B cell (primary cell): ENCODE measurements around the gene PSMG1. TPM values are rescaled to one million over a fixed set of nuclear protein-coding genes. Genes with fewer than 3 reads are reported as not detected.

Source experiments
- ATAC-seq: fragments of 200-7000 bp; cut with Tn5 transposase; one replicate; pipeline ENCODE4 v1.10.0; 2021; ENCODE audit warnings: low read depth, mild to moderate bottlenecking, moderate number of reproducible peaks, moderate library complexity
- CTCF ChIA-PET: fragments of 350-600 bp; sonication (Branson Sonifier 250); formaldehyde crosslinking; loops from one replicate; lab custom pipeline; 2021; ENCODE audit warnings: antibody characterized with exemption, inconsistent platforms; lab: Charles Lee
- POLR2A ChIA-PET: fragments of 350-600 bp; sonication (Branson Sonifier 250); formaldehyde crosslinking; loops from one replicate; lab custom pipeline; 2021; ENCODE audit warnings: antibody characterized with exemption; lab: Charles Lee
- DNase-seq: peaks from one replicate; pipeline ENCODE4 v3.0.0; 2013
- H2AFZ ChIP-seq: 2 replicates; pipeline ENCODE4 v1.6.1; 2012; ENCODE audit warnings: mild to moderate bottlenecking, low read depth, low read length; ENCODE audit not compliant: insufficient read depth, poor library complexity, severe bottlenecking
- H3K27ac ChIP-seq, 2 donors: 1 replicate in 1 of 2; 2 replicates in 1 of 2; pipeline ENCODE4 v1.5.1; 2012 to 2013; ENCODE audit warnings: low read length in 2 of 2, mild to moderate bottlenecking in 2 of 2, moderate library complexity in 1 of 2
- H3K27me3 ChIP-seq, 4 experiments: fragments of 200-600 bp in 1 of 4; sonication (generic) in 1 of 4; replicated peaks in 1 of 4; 1 replicate in 2 of 4; 2 replicates in 2 of 4; pipeline versions ENCODE4 v1.6.1 to v1.7.0; 2013 to 2016; ENCODE audit warnings: low read length in 3 of 4, mild to moderate bottlenecking in 2 of 4, mixed read lengths in 1 of 4, moderate library complexity in 1 of 4; ENCODE audit not compliant: insufficient read depth in 4 of 4, control insufficient read depth in 3 of 4; ENCODE audit errors: control extremely low read depth in 1 of 4
- H3K36me3 ChIP-seq, 2 experiments: replicated peaks in 1 of 2; 1 replicate in 1 of 2; 2 replicates in 1 of 2; pipeline versions ENCODE4 v1.6.1 to v1.7.1; 2013; ENCODE audit warnings: low read length in 1 of 2; ENCODE audit not compliant: insufficient read depth in 2 of 2, control insufficient read depth in 1 of 2; ENCODE audit errors: control extremely low read depth in 1 of 2, extremely low read depth in 1 of 2
- H3K4me1 ChIP-seq, 2 donors: fragments of 200-600 bp in 1 of 2; sonication (generic) in 1 of 2; 1 replicate in 1 of 2; 2 replicates in 1 of 2; pipeline versions ENCODE4 v1.5.1 to v1.6.1; 2013 to 2017; ENCODE audit warnings: low read length in 2 of 2; ENCODE audit not compliant: control insufficient read depth in 2 of 2, insufficient read depth in 2 of 2
- H3K4me2 ChIP-seq: replicated peaks from 2 replicates; pipeline ENCODE3; 2012; ENCODE audit warnings: mild to moderate bottlenecking, low read depth, low read length; ENCODE audit not compliant: poor library complexity, severe bottlenecking
- H3K4me3 ChIP-seq, 5 experiments: fragments of 200-600 bp in 1 of 5; sonication (generic) in 1 of 5; 1 replicate in 3 of 5; 2 replicates in 2 of 5; pipeline versions ENCODE4 v1.5.1 to v1.7.0; 2011 to 2016; ENCODE audit warnings: low read length in 4 of 5, mild to moderate bottlenecking in 4 of 5, low read depth in 2 of 5, control low read depth in 1 of 5, moderate library complexity in 1 of 5; ENCODE audit not compliant: insufficient read depth in 1 of 5; ENCODE audit errors: control extremely low read depth in 1 of 5, extremely low read depth in 1 of 5
- H3K79me2 ChIP-seq: fragments of 200-600 bp; sonication (generic); one replicate; pipeline ENCODE4 v1.6.0; 2016; ENCODE audit warnings: low read length; ENCODE audit not compliant: control insufficient read depth, insufficient read depth
- H3K9ac ChIP-seq: fragments of 200-600 bp; sonication (generic); 2 replicates; pipeline ENCODE4 v1.6.1; 2017; ENCODE audit warnings: mild to moderate bottlenecking, low read length, moderate library complexity
- H3K9me3 ChIP-seq, 3 donors: one replicate each; pipeline versions ENCODE4 v1.6.1 to v1.7.1; 2013; ENCODE audit warnings: low read length in 2 of 3; ENCODE audit not compliant: control insufficient read depth in 2 of 3, insufficient read depth in 1 of 3; ENCODE audit errors: control extremely low read depth in 1 of 3
- H4K20me1 ChIP-seq: 2 replicates; pipeline ENCODE4 v1.6.0; 2012; ENCODE audit warnings: mild to moderate bottlenecking, low read length; ENCODE audit not compliant: insufficient read depth, control insufficient read depth, poor library complexity, severe bottlenecking
- H3K27ac Mint-ChIP-seq: one replicate; pipeline ENCODE4 v1.8.0; 2021; ENCODE audit warnings: mixed read lengths
- H3K27me3 Mint-ChIP-seq: one replicate; pipeline ENCODE4 v1.8.0; 2021; ENCODE audit warnings: mixed read lengths
- H3K4me1 Mint-ChIP-seq: one replicate; pipeline ENCODE4 v1.8.0; 2021; ENCODE audit warnings: mixed read lengths
- H3K4me3 Mint-ChIP-seq: one replicate; pipeline ENCODE4 v1.8.0; 2021; ENCODE audit warnings: mixed read lengths
- H3K9me3 Mint-ChIP-seq: one replicate; pipeline ENCODE4 v1.8.0; 2022; ENCODE audit warnings: mixed read lengths; ENCODE audit not compliant: insufficient read depth
- CTCF ChIP-seq: fragments of 200-600 bp; IDR thresholded peaks from one replicate; pipeline ENCODE4 v1.8.0; 2022; ENCODE audit warnings: antibody characterized with exemption, mild to moderate bottlenecking
- EZH2 ChIP-seq: IDR thresholded peaks from 2 replicates; pipeline ENCODE4 v1.6.1; 2012; ENCODE audit warnings: borderline replicate concordance, low read depth, mild to moderate bottlenecking, moderate library complexity, low read length; ENCODE audit not compliant: insufficient read depth, poor library complexity, severe bottlenecking
- WGBS: methylation state at CpG from one replicate; pipeline ENCODE4 v1.1.5; 2013; ENCODE audit warnings: missing lambda C conversion rate; ENCODE audit not compliant: insufficient coverage; 5-methylcytosine and 5-hydroxymethylcytosine counted together
- intact Hi-C: fragments of 100-400 bp; cut with micrococcal nuclease; formaldehyde crosslinking; loops from one replicate; pipeline ENCODE4 v1.10.0; 2022
- polyA plus RNA-seq: library from polyadenylated mRNA; depleted of rRNA; stranded (reverse); fragments of >200 nt; gene quantifications from 2 replicates; pipeline ENCODE4 v1.2.3, GENCODE V29; 2012
- total RNA-seq, 2 donors: library from RNA; stranded (reverse); fragments of 120-200 nt in 1 of 2; gene quantifications; 1 replicate in 1 of 2; 2 replicates in 1 of 2; pipeline versions ENCODE4 v1.2.3 to v1.2.4, GENCODE V29; 2013 to 2022

Gene PSMG1
- total and polyA plus RNA-seq, 2 donors (not counting 1 experiment from before 2014, with no cell fraction given): 8.6 to 10.4 TPM

GRCh38 chr21:39185157-39185556, 1.9 kb upstream of the PSMG1 start:
- Mint-ChIP-seq H3K4me3 (peak overlapping the region; percentile 17), H3K27me3 (no peaks in the 10 kb centered on the region), H3K9me3 (no peaks in the 10 kb centered on the region), H3K27ac (no peak overlapping the region), H3K4me1 (peaks cover 35% of the 10 kb centered on the region)
- no peaks in the 10 kb centered on the region for H3K36me3 ChIP-seq
- H3K79me2 ChIP-seq: no peaks in the 10 kb centered on the region
- H3K9ac ChIP-seq: no peak overlapping the region
- WGBS: no CpG with 5 or more reads among the region's 2 CpGs
- ATAC-seq (no peak), DNase-seq (no peak)
- ChIA-PET POLR2A (no interaction called here), CTCF (interaction anchor here (0.7 kb wide), 1 partner anchor 264 kb away, joined by 4 read pairs; no protein-coding TSS in a partner anchor)
- no peak overlapping the region for H3K4me3 ChIP-seq
- H3K9me3 ChIP-seq: no peaks in the 10 kb centered on the region
- no peaks in the 10 kb centered on the region for H3K27me3 ChIP-seq
- no peak overlapping the region for H2AFZ ChIP-seq
- H3K4me2 ChIP-seq: no peak overlapping the region
- TF ChIP-seq EZH2 (no peak), CTCF (no peak)
- peaks cover 13 to 14% of the 10 kb centered on the region in 2 donors for H3K4me1 ChIP-seq
- no peaks in the 10 kb centered on the region for H4K20me1 ChIP-seq
- intact Hi-C loops: no loop called here
- no peak overlapping the region for H3K27ac ChIP-seq

GRCh38 chr21:39184050-39184980, 1.1 kb upstream of the PSMG1 start:
- Histone ChIP-seq H3K4me3 (peak overlapping the region; percentile 67 to 84 (median 78)), H3K27ac (peak overlapping the region; percentile 83 to 90), H3K36me3 (no peaks in the 10 kb centered on the region), H3K4me2 (peak overlapping the region; percentile 90), H3K27me3 (no peaks in the 10 kb centered on the region), H3K79me2 (no peaks in the 10 kb centered on the region), H3K9ac (peak overlapping the region; percentile 74), H2AFZ (peak overlapping the region; percentile 86), H4K20me1 (no peaks in the 10 kb centered on the region), H3K4me1 (peaks cover 13 to 14% of the 10 kb centered on the region in 2 donors), H3K9me3 (no peaks in the 10 kb centered on the region)
- Mint-ChIP-seq H3K27ac (peak overlapping the region; percentile 99), H3K9me3 (no peaks in the 10 kb centered on the region), H3K4me1 (peaks cover 35% of the 10 kb centered on the region), H3K27me3 (no peaks in the 10 kb centered on the region), H3K4me3 (peak overlapping the region; percentile 100)
- DNase-seq (no peak), ATAC-seq (no peak)
- TF ChIP-seq CTCF: no peak
- no peak for TF ChIP-seq EZH2
- ChIA-PET CTCF (interaction anchor here (1.1 to 1.8 kb wide), 3 partner anchors 10 to 203 kb away, joined by 3 to 7 read pairs (median 5); no protein-coding TSS in a partner anchor), POLR2A (interaction anchor here (0.6 to 1.9 kb wide), 5 partner anchors 13 to 417 kb away, joined by 4 to 19 read pairs (median 4); partner anchors contain the start of gene HMGN1)
- 4% methylated on average over 20 of the region's 22 CpGs for WGBS
- intact Hi-C loops: no loop called here
